Right atrium auricular region (tissue), 2 donors: ENCODE measurements around the gene CHIT1. TPM values are rescaled to one million over a fixed set of nuclear protein-coding genes. Genes with fewer than 3 reads are reported as not detected.

Source experiments
- DNase-seq: peaks from one replicate; pipeline ENCODE4 v3.0.0-alpha.2; 2019; ENCODE audit warnings: low spot score
- H3K27ac ChIP-seq, 2 donors: fragments of 200-600 bp; sonication (generic); 1 replicate in 1 of 2; 2 replicates in 1 of 2; pipeline ENCODE4 v1.5.1; 2016 to 2019
- H3K27me3 ChIP-seq, 2 donors: fragments of 200-600 bp; sonication (generic); one replicate each; pipeline versions ENCODE4 v1.5.1 to v1.6.0; 2017 to 2019
- H3K36me3 ChIP-seq: fragments of 200-600 bp; sonication (generic); one replicate; pipeline ENCODE4 v1.5.1; 2016
- H3K4me1 ChIP-seq, 2 donors: fragments of 200-600 bp; sonication (generic); one replicate each; pipeline versions ENCODE4 v1.5.1 to v1.6.0; 2017 to 2019
- H3K4me3 ChIP-seq, 2 donors: fragments of 200-600 bp; sonication (generic); 1 replicate in 1 of 2; 2 replicates in 1 of 2; pipeline ENCODE4 v1.5.1; 2017 to 2019; ENCODE audit warnings: mild to moderate bottlenecking in 1 of 2, moderate library complexity in 1 of 2
- H3K9me3 ChIP-seq, 2 donors: fragments of 200-600 bp; sonication (generic); one replicate each; pipeline ENCODE4 v1.5.1; 2019
- CTCF ChIP-seq, 2 donors: fragments of 200-600 bp; sonication (generic); IDR thresholded peaks; one replicate each; pipeline ENCODE4 v1.5.1; 2019; ENCODE audit warnings: antibody characterized with exemption in 2 of 2
- total RNA-seq, 2 donors: library from RNA; depleted of rRNA; stranded (reverse); fragments of >200 nt; gene quantifications; one replicate each; pipeline ENCODE4 v1.1.0, GENCODE V29; 2016

Gene CHIT1
- total RNA-seq, 2 donors from 2014 or later: not detected

DNA sequence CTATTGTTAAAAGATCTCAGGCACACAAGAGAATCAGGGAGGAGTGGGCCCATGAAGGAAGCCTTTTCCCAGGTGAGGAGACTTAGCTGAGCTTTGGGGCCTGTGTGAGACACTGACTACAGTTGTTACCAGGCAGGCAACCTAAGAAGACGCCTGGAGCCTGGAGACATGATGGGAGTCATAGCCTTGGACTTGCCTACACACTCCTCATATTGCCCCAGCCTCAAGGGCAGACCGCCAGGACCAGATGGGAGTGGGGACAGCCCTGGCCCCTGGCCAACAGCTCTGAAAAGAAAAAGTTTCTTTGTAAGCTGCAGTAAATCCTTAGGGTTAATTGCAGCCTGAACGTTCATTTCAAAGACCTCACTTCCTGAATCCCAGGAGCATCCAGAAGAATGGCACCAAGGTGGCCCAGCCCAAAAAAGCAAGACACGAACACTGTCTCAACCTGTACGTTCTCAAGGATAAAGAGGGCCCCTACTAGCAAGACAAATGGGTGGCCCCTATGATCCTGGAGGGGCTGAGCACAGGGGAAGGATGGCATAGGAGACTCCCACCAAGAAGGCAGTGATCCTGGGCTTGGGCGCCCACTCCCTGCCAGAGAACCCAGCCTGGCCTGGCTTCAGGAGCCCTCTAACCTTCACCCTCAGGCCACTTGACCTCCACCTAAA is 42.6 kb upstream of the CHIT1 start:
- no peaks in the 10 kb centered on the region for H3K36me3 ChIP-seq
- no peaks in the 10 kb centered on the region for H3K9me3 ChIP-seq
- TF ChIP-seq CTCF (IDR thresholded peaks at IDR 0.05): no peak
- no peak for DNase-seq
- H3K4me3 ChIP-seq: no peak overlapping the region
- peak overlapping the region in 1 of 2 donors; percentile 92 for H3K27ac ChIP-seq
- H3K4me1 ChIP-seq: peaks cover 0 to 64% of the 10 kb centered on the region in 2 donors
- H3K27me3 ChIP-seq: no peaks in the 10 kb centered on the region

DNA sequence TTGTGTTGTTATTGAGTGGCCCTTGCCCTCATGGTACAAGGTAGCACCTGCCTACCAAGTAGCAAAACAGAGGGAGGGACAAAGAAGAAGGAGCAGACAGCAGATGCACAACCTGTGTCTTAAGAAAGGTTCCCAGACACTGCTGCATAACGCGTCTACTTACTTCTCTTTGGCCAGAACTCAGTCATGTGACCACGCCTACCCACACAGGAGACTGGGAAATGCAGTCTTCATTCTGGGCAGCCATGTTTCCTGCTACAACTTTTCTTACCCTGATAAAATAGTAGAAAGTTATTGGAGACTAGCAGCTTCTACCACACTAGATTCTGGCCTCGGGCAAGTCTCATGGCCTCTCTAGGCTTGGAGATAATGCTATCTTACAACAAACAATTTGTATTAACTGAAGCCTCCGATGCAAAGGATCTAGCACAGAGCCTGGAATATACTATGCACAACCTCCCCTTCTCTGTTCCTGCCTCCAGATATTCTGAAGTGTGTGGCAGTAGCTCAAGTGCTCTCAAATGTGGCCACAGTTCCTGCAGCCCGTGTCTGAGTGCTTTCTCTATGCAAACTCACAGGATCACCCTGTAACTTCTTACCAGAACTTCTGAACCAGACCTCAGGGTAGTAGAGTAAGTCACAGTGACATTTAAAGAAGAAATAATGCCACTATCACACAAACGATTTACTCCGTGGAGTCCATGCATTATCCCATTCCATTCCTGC is 41.7 kb upstream of the CHIT1 start:
- TF ChIP-seq CTCF (IDR thresholded peaks at IDR 0.05): no peak
- H3K27ac ChIP-seq: no peak overlapping the region
- DNase-seq: peak; percentile 92
- no peaks in the 10 kb centered on the region for H3K36me3 ChIP-seq
- H3K4me3 ChIP-seq: no peak overlapping the region
- H3K9me3 ChIP-seq: no peaks in the 10 kb centered on the region
- H3K27me3 ChIP-seq: no peaks in the 10 kb centered on the region
- H3K4me1 ChIP-seq: peaks cover 0 to 56% of the 10 kb centered on the region in 2 donors

GRCh38 chr1:203270448-203270847 is 41.0 kb upstream of the CHIT1 start:
- H3K36me3 ChIP-seq: no peaks in the 10 kb centered on the region
- H3K4me1 ChIP-seq: peaks cover 0 to 49% of the 10 kb centered on the region in 2 donors
- no peak overlapping the region for H3K27ac ChIP-seq
- no peak for TF ChIP-seq CTCF (IDR thresholded peaks at IDR 0.05)
- DNase-seq: no peak
- H3K9me3 ChIP-seq: no peaks in the 10 kb centered on the region
- H3K4me3 ChIP-seq: no peak overlapping the region
- no peaks in the 10 kb centered on the region for H3K27me3 ChIP-seq

GRCh38 chr1:203269654-203270020 is 40.2 kb upstream of the CHIT1 start:
- peaks cover 0 to 41% of the 10 kb centered on the region in 2 donors for H3K4me1 ChIP-seq
- DNase-seq: no peak
- H3K36me3 ChIP-seq: no peaks in the 10 kb centered on the region
- H3K9me3 ChIP-seq: no peaks in the 10 kb centered on the region
- no peaks in the 10 kb centered on the region for H3K27me3 ChIP-seq
- H3K4me3 ChIP-seq: no peak overlapping the region
- no peak for TF ChIP-seq CTCF (IDR thresholded peaks at IDR 0.05)
- no peak overlapping the region for H3K27ac ChIP-seq

DNA sequence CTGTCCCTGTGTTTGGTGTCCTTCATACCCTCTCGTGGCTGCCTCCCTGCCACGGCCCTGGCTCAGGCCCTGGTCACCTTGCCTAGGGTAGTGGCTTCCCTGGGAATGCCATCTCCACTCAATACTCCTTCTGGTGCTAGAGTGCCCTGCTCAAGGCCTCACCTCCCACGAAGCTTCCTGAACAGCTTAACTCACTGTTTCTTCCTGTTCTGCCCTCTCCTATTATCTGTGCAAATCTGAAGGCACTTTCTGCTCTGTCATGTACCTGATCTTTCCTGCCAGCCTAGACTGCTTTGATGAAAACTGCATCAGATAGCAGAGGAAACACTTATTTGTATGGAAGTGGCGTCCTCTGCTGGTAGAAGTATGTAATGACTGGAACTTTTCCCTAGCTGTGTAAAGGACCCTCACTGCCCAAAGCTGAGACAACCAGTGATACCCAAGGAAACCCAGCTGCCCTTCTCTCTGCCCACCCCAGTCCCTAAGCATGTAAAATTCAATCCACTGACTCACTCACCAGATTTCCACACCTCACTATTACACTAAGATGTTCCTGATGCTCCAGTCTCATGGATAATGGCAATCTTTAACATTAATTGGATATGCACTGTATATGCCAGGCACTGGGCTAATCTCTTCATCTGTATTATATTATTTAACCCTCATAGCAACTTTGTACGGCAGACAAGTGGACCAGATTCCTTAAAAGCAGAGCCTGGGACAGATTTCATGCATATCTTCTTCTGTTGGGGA is 39.6 kb upstream of the CHIT1 start:
- TF ChIP-seq CTCF (IDR thresholded peaks at IDR 0.05): peak; percentile 81 to 95
- H3K27ac ChIP-seq: peak overlapping the region in 1 of 2 donors; percentile 31
- DNase-seq: no peak

More for the DNA sequence above, 39.6 kb upstream of the CHIT1 start:
- H3K4me1 ChIP-seq: peaks cover 0 to 35% of the 10 kb centered on the region in 2 donors
- H3K36me3 ChIP-seq: no peaks in the 10 kb centered on the region
- H3K4me3 ChIP-seq: no peak overlapping the region
- H3K9me3 ChIP-seq: no peaks in the 10 kb centered on the region
- H3K27me3 ChIP-seq: no peaks in the 10 kb centered on the region
